ENCODE results near the gene PCDHGC3. TPM values are rescaled to one million over a fixed set of nuclear protein-coding genes. Genes with fewer than 3 reads are reported as not detected.
A peak's percentile ranks its signal among the peaks of the same experiment; 100 is the strongest.

The PCDHGC3 gene
- total and polyA plus RNA-seq, 3 donors from 2014 or later: 14.5 to 61.1 (median 29.4) TPM

DNA sequence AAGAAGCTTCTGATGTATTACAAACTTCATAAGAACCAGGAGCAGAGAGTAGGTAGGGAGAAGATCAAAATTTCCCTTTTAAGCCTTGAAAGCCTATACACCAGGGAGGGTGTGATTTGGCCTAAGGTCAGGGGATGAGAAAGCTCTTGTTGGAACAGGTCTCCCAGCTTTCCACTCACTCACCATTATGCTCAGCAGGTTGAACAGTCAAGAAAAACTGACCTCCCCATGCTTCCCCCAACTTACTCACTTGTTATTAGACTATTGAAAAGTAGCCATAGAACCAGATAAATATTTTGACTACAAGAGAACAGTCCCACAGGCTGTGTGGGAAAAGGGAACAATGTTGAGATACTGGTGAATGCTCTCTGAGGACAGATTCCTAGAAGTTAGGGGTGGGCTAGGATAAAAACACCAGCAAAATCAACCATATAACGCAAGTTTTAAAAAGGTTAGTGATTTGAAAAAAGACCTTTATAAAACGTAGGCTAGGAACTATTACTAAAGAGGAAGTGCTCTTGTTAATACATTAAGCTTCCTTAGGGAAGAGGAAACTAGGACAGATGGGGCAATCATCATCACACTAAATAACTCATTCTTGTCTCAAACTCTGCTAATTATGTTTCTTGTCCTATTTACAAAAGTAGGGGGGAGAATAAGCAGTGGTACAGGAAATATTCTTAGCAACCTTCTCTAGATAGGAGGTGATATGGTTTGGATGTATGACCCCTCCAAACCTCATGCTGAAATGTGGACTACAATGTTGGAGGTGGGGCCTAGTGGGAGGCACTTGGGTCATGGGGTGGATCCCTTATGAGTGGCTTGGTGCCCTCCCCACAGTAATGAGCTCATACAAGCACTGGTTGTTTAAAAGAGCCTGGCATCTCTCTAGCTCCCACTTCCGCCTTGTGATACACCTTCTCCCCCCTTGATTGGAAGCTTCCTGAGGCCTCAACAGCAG, 44.1 kb downstream of the PCDHGC3 start:
- TF ChIP-seq POLR2A (IDR thresholded peaks at IDR 0.05): no peak
- TF ChIP-seq, protein P1, sequence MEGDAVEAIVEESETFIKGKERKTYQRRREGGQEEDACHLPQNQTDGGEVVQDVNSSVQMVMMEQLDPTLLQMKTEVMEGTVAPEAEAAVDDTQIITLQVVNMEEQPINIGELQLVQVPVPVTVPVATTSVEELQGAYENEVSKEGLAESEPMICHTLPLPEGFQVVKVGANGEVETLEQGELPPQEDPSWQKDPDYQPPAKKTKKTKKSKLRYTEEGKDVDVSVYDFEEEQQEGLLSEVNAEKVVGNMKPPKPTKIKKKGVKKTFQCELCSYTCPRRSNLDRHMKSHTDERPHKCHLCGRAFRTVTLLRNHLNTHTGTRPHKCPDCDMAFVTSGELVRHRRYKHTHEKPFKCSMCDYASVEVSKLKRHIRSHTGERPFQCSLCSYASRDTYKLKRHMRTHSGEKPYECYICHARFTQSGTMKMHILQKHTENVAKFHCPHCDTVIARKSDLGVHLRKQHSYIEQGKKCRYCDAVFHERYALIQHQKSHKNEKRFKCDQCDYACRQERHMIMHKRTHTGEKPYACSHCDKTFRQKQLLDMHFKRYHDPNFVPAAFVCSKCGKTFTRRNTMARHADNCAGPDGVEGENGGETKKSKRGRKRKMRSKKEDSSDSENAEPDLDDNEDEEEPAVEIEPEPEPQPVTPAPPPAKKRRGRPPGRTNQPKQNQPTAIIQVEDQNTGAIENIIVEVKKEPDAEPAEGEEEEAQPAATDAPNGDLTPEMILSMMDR (IDR thresholded peaks at IDR 0.05): no peak
- Histone ChIP-seq H3K27me3 (no peaks in the 10 kb centered on the region), H3K27ac (peak overlapping the region; percentile 73 to 75), H3K9me3 (no peaks in the 10 kb centered on the region), H3K36me3 (ENCODE audit: low read depth, missing control alignments) (no peaks in the 10 kb centered on the region), H3K4me1 (peaks cover 26% of the 10 kb centered on the region), H3K4me3 (no peak overlapping the region)
- 81 to 82% methylated on average over 3 of the region's 3 CpGs for WGBS, 2 donors
- no peak for DNase-seq
- intact Hi-C loops (cut with DNase I; ENCODE audit: low total_unique reads): loop anchor here (10.0 kb wide), 1 partner anchor 95 kb away; the partner anchor contains the start of gene PCDHGA11

DNA sequence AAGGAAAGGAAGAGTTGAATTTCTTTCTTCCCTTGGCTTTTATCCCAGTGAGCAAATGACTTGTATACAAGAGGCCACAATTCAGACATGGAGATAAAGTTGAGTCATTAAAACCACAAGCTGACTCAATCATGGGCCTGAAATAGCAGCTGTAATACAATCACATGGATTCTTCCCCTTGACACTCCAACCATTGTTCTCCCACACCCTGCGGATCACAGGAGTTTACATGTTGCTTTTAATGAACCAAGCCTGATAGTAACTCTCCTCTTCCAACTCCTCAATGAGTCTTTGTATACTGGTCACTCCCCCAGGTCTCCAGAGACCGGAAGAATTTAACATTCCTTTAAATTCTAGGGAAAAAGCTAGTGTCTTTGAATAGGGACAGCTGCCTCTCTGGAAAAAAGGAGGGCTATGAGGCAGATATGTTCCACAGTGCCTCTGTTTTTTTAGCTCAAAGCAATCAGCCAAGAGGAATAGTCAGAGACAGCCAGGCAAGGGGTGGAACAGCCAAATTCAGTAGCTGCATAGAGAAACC, 45.5 kb downstream of the PCDHGC3 start:
- peak; percentile 86 for DNase-seq
- H3K9me3 ChIP-seq: no peaks in the 10 kb centered on the region
- intact Hi-C loops (cut with DNase I; ENCODE audit: low total_unique reads): loop anchor here (10.0 kb wide), 1 partner anchor 97 kb away; the partner anchor contains the start of gene PCDHGA11

DNA sequence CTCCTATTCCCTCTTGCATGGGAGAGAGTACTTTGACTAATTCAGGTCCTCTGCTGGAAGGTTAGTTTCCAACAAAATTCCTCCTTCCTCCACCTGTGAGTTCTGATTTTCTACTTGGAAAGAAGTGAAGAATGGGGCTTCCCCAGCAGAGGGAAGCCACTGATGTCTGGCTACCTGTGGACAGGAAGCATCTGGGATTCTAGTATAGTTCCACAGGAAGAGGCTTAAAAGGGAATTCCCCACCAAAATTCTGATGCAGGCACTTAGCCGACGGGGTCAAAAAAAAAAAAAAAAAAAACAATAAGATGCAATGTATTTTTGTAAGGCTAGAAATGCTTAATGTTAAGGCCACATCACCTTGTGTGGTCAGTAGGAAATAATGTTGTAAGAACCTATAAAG, 46.5 kb downstream of the PCDHGC3 start:
- peaks cover 31% of the 10 kb centered on the region for H3K4me1 ChIP-seq
- intact Hi-C loops (cut with DNase I; ENCODE audit: low total_unique reads): loop anchor here (10.0 kb wide), 1 partner anchor 98 kb away; the partner anchor contains the start of gene PCDHGA11

More for the DNA sequence above, 45.5 kb downstream of the PCDHGC3 start:
- no peaks in the 10 kb centered on the region for H3K27me3 ChIP-seq
- peak overlapping the region; percentile 73 to 75 for H3K27ac ChIP-seq
- H3K4me1 ChIP-seq: peaks cover 31% of the 10 kb centered on the region
- no peaks in the 10 kb centered on the region for H3K36me3 ChIP-seq (ENCODE audit: low read depth, missing control alignments)
- WGBS, 2 donors: 40 to 42% methylated on average over 2 of the region's 2 CpGs
- H3K4me3 ChIP-seq: no peak overlapping the region
- TF ChIP-seq POLR2A (IDR thresholded peaks at IDR 0.05): no peak
- TF ChIP-seq, protein P1 (IDR thresholded peaks at IDR 0.05): no peak

DNA sequence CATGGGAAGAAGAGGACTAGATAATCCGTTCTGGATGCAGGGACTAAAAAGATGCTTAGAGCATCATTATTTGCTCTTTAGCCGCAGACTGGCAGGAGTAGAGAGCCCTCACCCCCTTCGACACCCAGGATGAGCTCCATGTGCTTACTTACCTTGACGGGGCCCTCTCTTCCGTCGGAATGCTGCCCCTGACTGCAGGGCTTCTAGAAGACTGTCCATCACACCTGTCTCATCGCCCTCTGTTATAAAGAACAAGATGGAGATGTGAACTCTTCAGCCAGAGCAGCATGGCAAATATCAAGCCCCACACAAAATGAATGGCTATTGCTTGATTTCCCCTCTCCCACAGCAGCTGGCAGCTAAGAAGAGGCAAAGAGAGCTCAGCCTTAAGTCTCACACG, 48.2 kb downstream of the PCDHGC3 start:
- no peak for DNase-seq
- H3K27me3 ChIP-seq: no peaks in the 10 kb centered on the region
- no peaks in the 10 kb centered on the region for H3K9me3 ChIP-seq
- no peak for TF ChIP-seq POLR2A (IDR thresholded peaks at IDR 0.05)
- H3K27ac ChIP-seq: peak overlapping the region; percentile 47 to 72
- intact Hi-C loops (cut with DNase I; ENCODE audit: low total_unique reads): loop anchor here (10.0 kb wide), 1 partner anchor 99 kb away; the partner anchor contains the start of gene PCDHGA11
- WGBS, 2 donors: 68 to 86% methylated on average over 8 of the region's 8 CpGs
- peaks cover 41% of the 10 kb centered on the region for H3K4me1 ChIP-seq
- H3K36me3 ChIP-seq (ENCODE audit: low read depth, missing control alignments): no peaks in the 10 kb centered on the region
- no peak overlapping the region for H3K4me3 ChIP-seq

More for the DNA sequence above, 46.5 kb downstream of the PCDHGC3 start:
- Histone ChIP-seq H3K27me3 (no peaks in the 10 kb centered on the region), H3K27ac (peak overlapping the region in 1 of 2 donors; percentile 75), H3K36me3 (ENCODE audit: low read depth, missing control alignments) (no peaks in the 10 kb centered on the region), H3K9me3 (no peaks in the 10 kb centered on the region), H3K4me3 (no peak overlapping the region)
- no peak for TF ChIP-seq POLR2A (IDR thresholded peaks at IDR 0.05)
- TF ChIP-seq, protein P1 (IDR thresholded peaks at IDR 0.05): no peak
- WGBS, 2 donors: 45 to 55% methylated on average over 2 of the region's 2 CpGs
- no peak for DNase-seq

Measured in testis (tissue), 3 donors.